ENCODE data around the gene COL27A1.

- TF ChIP-seq, protein P1, sequence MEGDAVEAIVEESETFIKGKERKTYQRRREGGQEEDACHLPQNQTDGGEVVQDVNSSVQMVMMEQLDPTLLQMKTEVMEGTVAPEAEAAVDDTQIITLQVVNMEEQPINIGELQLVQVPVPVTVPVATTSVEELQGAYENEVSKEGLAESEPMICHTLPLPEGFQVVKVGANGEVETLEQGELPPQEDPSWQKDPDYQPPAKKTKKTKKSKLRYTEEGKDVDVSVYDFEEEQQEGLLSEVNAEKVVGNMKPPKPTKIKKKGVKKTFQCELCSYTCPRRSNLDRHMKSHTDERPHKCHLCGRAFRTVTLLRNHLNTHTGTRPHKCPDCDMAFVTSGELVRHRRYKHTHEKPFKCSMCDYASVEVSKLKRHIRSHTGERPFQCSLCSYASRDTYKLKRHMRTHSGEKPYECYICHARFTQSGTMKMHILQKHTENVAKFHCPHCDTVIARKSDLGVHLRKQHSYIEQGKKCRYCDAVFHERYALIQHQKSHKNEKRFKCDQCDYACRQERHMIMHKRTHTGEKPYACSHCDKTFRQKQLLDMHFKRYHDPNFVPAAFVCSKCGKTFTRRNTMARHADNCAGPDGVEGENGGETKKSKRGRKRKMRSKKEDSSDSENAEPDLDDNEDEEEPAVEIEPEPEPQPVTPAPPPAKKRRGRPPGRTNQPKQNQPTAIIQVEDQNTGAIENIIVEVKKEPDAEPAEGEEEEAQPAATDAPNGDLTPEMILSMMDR (conservative IDR thresholded peaks at IDR 0.05): no peak
- TF ChIP-seq ZFX (IDR thresholded peaks at IDR 0.05): no peak
Measured at GRCh38 chr9:114289106-114289505, 133.8 kb downstream of the COL27A1 start.

Measured in C4-2B (cell line).